HG02885 (cell line): ENCODE measurements around the gene KCNC4.

ENCODE experiments used
- ATAC-seq: cut with Tn5 transposase; IDR thresholded peaks from one replicate; pipeline ENCODE4 v1.9.1; 2021; ENCODE audit warnings: mild to moderate bottlenecking; ENCODE audit not compliant: unreplicated experiment, poor library complexity

KCNC4 gene

DNA sequence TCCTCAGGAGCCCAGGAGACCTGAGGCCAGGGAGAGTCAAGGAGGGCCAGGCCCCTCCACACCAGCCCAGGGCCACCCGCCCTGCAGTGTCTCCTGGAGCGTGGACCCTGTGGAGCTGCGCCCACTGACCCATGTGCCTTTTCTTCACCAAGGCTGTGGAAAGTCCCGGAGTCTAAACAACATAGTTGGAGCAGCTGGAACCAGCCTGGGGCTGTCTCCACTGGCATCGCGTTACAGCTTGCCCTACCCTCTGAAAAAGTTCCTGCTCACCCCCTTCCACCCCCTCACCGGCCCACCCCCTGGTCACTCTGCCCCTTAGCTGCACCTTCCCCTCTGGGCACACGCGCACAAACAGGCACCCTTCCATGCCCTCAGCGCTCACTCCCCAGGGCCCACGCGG, 18.3 kb downstream of the KCNC4 start:
- ATAC-seq, result no peak

DNA sequence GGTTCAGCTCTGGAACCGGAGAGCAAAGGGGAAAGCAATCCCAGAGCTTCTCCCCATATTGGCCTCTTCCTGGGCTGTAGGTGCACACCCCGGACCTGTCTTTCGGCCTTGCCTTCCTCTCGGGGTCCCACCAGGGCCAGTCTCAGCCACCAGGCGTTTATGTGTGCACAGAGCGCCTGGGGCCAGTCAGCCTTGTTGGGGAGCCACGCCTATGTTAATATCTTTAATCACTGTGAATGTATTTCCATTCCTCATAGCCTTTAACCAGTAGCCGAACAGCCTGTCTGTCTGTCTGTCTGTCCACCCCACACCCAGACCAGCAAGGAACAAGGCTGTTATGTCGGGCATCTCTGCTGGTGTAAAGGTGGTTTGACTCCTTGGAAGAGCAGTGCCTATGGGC, 18.8 kb downstream of the KCNC4 start:
- no peak for ATAC-seq

- no peak for ATAC-seq
Observed at GRCh38 chr1:110229348-110230001, 19.4 kb downstream of the KCNC4 start.

GRCh38 chr1:110230381-110231199, 20.5 kb downstream of the KCNC4 start:
- no peak for ATAC-seq

GRCh38 chr1:110233861-110234260, 23.7 kb downstream of the KCNC4 start:
- no peak for ATAC-seq

GRCh38 chr1:110234691-110235090, 24.6 kb downstream of the KCNC4 start:
- no peak for ATAC-seq

DNA sequence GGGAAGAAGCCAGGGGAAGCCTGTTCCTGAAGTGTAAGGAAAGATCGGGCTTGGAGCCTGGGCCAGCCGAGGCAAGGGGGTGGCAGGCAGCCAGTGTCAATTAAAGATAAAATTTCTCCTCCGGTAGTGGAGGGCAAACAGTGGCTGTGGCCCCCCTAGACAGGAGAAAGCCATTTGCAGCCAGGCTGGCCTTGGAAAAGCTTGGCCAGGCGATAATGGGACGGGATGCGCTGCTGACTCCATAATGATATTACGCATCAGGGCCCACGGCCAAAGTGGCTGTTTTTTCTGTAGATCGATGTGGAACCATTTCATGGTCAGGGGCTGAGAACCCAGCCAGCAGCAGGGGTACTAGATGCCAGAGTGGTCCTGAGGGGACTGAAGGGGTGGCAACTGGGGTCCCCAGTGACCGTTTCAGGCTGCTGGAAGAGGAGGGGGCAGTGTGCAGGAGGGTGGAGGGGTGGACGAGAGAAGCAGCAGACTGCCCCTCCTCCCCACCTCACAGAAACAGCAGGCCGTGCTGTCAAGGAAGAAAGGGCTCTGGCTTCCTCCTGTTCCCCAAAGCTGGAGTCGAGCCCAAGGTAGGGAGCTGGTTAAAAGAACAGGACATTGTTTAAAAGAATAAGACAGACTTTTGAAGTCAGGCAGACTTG, 25.2 kb downstream of the KCNC4 start:
- ATAC-seq, result no peak

- peak; percentile 55 for ATAC-seq
Observed at GRCh38 chr1:110235834-110236682, 25.9 kb downstream of the KCNC4 start.

- ATAC-seq, result peak; percentile 47
Observed at GRCh38 chr1:110237386-110238152, 27.5 kb downstream of the KCNC4 start.

GRCh38 chr1:110239441-110240430, 29.6 kb downstream of the KCNC4 start:
- ATAC-seq, result no peak

DNA sequence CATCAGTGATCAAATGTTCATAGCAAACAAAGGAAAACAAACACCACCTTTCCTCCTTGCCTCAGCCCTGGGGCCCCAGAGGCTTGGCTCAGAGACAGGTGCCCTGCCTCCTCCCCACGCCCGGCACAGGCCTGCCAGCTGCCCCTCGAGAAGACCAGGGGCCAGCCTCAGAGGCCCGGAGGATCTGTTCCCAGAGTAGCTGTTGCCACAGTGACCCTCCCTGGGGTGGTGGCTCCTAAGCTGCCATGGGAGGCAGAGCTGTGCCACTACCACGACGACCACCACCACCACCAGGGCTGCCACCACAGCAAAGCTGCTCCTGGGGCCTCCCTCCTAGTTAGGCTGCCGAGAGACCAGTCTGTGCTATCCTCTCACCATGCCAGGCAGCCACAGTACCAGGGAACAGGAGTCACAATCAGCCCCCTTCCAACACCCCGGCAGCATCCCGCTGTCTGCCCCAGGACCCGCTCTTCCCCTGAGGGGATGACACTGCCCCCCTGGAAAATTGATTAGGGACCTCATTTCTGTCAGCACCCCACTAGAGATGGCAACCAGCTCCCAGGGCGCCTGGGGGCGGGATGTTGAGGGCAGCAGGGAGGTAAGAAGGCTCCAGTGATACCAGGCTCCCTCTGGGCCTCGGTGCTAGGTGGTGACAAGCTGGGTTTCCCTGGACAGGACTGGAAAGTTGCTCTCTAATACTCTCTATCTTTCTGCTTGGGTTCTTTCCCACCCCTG, 30.5 kb downstream of the KCNC4 start:
- no peak for ATAC-seq

DNA sequence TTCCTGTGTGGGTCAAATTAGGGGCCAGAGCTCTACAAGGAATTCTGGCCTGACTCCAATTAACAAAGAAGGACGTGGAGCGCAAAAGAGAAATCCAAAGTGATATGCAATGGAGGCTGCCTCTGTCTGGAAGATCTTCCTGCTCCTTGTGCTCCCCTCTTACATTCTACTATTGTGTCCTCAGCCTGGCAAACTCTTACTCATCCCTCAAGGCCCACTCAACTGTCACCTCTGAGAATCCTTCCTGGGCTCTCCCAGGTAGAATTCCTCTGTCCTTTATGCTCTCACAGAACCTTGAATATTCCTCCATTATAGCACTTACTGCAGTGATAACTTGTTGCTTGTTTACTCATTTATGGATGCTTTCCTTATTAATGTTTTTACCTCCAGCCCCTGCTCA, 31.4 kb downstream of the KCNC4 start:
- ATAC-seq, result no peak

DNA sequence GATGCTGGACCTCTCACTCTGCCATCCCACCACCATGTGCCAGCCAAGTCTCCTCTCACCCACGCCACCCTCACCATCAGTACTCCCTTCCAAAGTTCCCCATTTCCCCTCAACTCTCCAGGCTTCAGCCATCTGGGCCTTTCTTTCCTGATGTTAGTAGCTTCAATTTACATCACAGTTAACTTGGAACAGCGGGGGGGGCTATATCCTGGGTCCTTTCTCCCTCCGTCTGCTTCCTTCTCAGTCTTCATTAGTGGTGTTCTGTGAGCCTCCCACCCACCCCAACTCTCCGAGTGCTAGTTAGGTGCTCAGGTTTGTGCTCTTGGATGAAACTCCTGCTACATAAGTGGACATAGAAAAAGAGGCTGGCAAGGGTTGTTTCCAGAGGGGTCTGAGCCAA, 31.9 kb downstream of the KCNC4 start:
- ATAC-seq, result no peak

DNA sequence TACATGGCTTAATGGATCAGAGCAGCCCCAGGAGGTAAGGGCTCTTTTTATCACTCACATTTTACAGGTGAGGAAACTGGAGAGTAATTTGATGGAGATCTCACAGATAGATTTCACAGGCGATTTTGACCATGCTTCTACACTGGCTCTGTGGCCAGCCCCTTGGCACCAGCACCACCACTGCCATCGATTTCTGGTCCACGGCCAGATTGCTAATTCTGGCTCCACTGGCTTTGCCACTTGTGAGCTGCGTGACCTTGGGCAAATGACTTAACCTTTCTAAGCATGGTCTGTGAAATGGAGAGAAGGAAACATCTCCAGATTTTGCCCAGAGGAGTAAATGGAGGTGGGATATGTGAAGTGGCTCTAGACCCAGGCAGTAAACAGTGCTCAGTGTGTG, 32.6 kb downstream of the KCNC4 start:
- no peak for ATAC-seq

DNA sequence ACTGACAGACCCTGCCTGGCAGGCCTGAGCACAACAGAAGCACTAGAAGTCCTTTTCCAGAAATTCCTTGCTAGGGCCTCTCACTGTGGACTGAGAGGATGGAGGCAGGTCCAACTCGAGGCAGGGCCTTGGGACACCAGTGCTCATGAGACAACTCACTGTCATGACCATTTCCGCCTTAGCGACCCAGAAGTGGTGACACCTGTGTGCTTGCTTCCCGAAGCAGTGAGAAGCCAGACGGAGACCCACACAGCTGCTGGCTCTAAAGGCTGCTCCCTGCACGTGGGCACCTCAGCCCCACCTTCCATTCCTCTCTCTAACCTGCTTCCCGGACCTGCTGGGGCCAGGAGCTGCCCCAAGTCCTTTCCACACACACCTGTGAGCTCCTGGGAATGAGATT, 33.0 kb downstream of the KCNC4 start:
- ATAC-seq, result peak; percentile 38

DNA sequence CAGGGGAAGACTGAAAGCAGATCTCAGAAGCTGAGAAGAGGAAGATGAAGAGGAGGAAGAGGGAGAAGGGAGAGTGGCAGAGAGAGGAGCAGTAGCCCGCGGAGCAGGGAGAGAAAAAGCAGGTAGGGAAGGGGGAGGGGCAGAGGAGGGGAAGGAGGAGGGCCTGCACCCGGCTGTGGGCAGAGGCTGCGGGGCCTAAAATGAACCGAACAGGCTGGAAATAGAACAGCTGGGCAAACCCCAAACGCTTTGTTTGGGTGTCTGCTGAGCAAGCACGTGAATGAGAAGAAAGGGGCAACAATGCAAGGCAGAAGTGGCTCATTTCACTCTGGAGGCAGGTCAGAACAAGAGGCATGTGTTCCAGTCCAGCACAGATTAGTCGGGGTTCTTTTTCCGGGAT, 33.5 kb downstream of the KCNC4 start:
- ATAC-seq, result peak; percentile 65

- no peak for ATAC-seq
Observed at GRCh38 chr1:110245876-110246620, 35.9 kb downstream of the KCNC4 start.
